ENCODE data around the gene SLC9A6.
"Not testable (repeated sequence)": the region's sequence is repeated elsewhere in the genome, so short reads cannot be mapped to it uniquely, and the experiment has no call there.

SLC9A6 gene

DNA sequence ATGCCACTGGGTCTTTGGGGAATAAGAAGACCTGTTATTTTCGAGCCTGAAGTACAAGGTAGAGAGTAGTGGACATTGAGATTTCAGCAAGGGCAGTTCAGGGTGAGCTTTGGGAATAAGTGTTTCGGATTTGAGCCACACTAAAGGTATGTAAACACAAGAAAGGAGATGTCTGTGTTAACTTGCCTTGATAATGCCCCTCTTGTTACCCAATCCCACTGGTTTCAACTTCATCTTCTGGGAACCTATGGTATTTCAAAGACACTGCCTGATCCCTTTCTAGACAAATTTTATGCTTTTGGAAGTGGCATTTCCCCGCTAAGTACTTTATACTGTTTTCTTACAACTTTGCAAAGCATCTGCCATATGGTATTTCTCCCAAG lies 79.4 kb downstream of the SLC9A6 start:
- DNase-seq = no peak

DNA sequence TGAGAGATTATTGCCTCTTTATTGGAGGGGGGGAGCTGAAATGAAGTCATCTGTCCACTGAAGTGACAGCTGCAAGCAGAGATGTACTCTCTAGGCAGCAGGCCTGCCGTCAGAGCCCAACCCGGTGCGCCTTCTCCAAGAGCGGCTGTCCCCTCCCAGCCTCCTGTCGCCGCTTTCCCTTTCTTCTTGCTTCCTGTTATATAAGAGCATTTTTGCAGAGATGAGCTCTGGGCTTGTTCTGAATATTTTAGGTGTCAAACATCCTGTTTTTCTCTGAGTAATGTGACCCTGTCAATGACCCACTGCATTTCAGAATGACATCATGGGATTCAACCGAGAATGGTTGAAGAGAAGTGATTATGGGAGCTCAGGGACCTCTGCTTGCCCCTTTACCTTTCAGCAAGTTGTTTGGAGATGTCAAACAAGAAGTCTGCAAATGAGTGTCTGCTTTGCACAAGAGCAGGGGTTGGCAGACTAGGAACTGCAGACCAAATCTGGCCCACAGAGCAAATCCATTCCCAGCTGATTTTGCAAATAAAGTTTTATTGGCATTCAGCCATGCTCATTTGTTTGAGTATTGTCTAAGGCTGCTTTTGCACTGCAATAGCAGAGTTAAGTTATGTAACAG lies 79.9 kb downstream of the SLC9A6 start:
- no peak for DNase-seq

DNA sequence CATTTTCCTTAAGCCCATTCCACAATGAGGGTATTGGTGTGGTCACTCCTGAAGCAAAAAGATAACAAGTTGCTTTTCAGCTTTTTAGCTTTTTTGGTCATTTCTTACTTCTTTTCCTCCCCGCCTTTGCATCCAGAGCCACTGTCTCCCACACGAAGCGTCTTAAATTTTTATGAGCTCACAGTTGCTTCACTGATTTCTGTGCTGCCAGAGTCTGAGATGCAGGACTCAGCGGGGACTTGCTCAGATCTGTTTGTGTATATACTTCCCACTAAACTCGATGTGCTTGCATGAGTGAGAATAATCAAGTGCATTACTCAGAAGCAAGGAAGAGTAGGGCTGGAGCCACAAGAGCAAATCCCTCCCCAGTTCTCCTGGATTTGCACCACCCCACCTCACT lies 81.9 kb downstream of the SLC9A6 start:
- DNase-seq = no peak

DNA sequence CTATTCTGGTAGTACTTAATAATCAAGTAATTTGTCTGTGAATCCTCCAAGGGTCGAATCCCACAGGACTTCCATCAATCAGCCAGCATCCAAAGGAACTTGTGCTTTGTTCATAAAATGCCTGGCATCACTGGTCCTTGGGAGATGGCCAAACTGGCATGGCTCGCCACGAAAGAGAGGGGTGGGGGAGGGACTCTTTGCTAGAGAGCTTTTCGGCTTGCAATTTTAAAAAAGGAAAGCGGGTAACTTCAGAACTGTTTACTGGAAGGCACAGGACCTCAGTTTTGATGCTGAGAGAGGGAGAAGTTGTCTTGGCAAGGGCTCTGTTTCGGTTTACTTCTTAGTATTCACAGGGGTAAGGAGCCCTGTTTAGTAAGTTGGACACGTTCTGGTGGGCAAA lies 82.7 kb downstream of the SLC9A6 start:
- no peak for DNase-seq

DNA sequence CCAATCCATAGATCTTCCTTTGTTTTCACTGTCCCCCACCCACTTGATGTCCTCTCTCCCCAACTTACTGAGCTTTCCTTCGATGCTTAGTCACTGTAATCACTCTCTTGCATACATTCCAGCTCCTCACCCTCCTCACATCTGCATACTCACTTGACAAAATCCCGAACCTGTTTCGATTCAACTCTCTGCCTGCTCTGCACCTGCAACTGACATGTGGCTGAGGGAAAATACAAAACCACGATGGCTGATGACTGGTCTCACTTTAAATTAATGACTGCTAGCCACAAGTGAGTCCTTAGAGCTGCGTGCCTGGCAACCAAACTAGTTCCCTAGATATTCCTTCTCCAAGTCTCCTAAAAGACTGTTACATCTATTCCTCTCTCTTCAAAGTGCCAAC lies 91.7 kb downstream of the SLC9A6 start:
- no peak for DNase-seq

DNA sequence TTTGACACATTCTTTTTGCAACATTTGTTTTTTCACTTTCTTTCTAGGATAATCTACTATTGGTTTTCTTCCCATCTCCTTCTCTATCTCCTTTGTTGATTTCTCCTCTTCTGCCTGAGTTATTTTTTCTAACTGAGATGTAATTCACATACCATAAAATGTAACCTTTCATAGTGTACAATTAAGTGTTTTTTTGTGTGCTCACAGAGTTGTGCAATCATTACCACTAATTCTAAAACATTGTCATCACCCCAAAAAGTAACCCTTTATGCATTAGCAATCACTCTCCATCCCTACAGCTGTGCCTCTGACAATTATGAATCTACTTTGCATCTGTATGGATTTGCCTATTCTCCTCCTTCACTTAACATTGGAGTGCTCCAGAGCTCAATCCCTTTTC lies 95.5 kb downstream of the SLC9A6 start:
- no peak for DNase-seq

DNA sequence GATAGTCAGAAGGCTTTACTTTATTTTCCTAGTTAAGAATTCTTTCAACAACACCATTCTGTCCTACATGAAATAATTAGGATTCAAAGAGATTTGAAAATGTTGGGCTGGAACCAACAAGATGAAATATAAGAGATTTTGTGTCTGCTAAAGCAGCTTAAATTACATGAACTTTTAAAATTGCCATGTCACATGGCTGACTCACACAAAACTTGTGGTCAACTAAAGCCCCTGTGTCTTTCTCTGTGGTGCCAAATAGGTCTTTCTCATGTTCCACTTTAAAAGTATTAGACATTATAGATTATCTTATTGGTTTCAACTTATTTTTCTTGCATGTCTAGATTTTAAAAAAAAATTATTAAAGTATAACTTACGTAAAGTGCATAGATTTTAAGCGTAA lies 101.3 kb downstream of the SLC9A6 start:
- DNase-seq = no peak

DNA sequence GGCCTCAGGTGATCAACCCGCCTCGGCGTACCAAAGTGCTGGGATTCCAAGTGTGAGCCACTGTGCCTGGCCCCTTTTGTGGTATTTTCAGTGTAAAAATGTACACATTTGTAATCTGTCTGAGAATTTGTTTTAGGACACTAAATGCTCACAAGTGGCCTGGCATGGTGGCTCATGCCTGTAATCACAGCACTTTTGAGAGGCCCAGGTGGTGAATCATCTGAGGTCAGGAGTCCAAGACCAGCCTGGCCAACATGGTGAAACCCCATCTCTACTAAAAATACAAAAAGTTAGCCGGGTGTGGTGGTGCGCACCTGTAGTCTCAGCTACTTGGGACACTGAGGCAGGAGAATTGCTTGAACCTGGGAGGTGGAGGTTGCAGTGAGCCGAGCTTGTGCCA lies 106.7 kb downstream of the SLC9A6 start:
- not testable (repeated sequence) for DNase-seq

DNA sequence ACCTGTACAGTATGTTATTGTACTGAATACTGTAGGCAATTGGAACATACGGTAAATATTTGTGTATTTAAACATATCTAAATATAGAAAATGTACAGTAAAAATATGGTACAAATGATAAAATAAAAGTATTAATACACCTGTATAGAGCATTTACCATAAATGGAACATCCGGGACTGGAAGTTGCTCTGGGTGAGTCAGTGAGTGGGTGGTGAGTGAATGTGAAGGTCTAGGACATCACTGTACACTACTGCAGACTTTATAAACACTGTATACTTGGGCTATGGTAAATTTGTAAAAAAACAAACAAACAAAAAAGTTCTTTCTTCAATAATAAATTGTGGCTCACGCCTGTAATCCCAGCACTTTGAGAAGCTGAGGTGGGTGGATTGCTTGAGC lies 109.7 kb downstream of the SLC9A6 start:
- no peak for DNase-seq

All from SHP77 treated with DMSO at 0.1 percent for 48 hours (cell line).